ENCODE data around the gene C1QTNF8. TPM values are rescaled to one million over a fixed set of nuclear protein-coding genes. Genes with fewer than 3 reads are reported as not detected.

The C1QTNF8 gene
- total and polyA plus RNA-seq, 4 donors = not detected

DNA sequence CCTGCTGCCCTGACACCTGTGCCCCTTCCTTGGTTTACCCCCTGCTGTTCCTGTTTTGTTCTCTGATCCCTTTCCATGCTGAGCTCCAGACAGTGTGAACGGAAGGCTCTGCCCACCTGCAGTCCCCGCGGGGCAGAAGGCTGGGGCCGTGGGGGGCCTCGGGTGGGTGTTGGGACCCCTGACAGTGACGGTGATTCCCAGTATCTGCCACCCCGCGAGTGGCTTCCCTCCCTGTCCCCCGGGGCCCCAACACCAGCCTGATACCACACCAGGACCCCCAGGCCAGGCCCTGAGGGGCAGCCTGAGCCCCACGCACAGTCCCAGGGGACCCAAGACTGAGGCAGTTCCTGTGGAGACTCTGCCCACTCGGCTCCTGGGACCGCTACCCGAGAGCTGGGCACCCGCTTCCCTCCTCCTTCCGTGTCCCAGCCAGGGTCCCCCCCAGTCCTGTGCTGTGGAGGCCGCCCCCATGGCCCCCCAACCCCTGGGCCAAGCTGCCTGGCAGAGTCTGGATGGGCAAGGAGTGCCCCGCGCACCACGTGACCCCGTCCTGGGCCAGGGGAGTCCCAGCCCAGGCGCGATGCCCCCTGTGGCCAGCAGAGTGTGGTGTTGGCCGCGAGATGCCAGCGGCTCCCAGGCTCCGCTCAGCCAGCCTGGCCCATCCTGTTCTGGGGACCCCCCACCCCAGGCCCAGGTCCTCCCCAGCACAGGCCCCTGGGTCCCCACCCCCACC, 10.0 kb upstream of the C1QTNF8 start:
- Histone ChIP-seq H3K4me1 (ENCODE audit: control insufficient read depth in 4 of 4, insufficient read depth in 4 of 4, low read length in 3 of 4) (peaks cover 3 to 18% (median 10%) of the 10 kb centered on the region in 4 donors), H3K36me3 (ENCODE audit: control insufficient read depth in 4 of 4, insufficient read depth in 3 of 4, low read depth in 1 of 4, low read length in 3 of 4) (no peaks in the 10 kb centered on the region), H3K27me3 (ENCODE audit: control insufficient read depth in 4 of 4, insufficient read depth in 4 of 4, low read length in 3 of 4) (peaks cover 0 to 6% (median 1%) of the 10 kb centered on the region in 4 donors), H3K4me3 (ENCODE audit: low read depth in 1 of 3, low read length in 3 of 3) (no peak overlapping the region), H3K27ac (ENCODE audit: low read depth in 1 of 2, low read length in 2 of 2) (no peak overlapping the region), H3K9me3 (ENCODE audit: control insufficient read depth in 4 of 4, low read length in 3 of 4) (no peaks in the 10 kb centered on the region), H3K9ac (ENCODE audit: low read depth in 1 of 2, low read length in 2 of 2) (no peak overlapping the region)
- TF ChIP-seq, protein P1, sequence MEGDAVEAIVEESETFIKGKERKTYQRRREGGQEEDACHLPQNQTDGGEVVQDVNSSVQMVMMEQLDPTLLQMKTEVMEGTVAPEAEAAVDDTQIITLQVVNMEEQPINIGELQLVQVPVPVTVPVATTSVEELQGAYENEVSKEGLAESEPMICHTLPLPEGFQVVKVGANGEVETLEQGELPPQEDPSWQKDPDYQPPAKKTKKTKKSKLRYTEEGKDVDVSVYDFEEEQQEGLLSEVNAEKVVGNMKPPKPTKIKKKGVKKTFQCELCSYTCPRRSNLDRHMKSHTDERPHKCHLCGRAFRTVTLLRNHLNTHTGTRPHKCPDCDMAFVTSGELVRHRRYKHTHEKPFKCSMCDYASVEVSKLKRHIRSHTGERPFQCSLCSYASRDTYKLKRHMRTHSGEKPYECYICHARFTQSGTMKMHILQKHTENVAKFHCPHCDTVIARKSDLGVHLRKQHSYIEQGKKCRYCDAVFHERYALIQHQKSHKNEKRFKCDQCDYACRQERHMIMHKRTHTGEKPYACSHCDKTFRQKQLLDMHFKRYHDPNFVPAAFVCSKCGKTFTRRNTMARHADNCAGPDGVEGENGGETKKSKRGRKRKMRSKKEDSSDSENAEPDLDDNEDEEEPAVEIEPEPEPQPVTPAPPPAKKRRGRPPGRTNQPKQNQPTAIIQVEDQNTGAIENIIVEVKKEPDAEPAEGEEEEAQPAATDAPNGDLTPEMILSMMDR (IDR thresholded peaks at IDR 0.05; ENCODE audit: low read depth, low read length, missing input control) = peak; percentile 93
- TF ChIP-seq, protein P2, sequence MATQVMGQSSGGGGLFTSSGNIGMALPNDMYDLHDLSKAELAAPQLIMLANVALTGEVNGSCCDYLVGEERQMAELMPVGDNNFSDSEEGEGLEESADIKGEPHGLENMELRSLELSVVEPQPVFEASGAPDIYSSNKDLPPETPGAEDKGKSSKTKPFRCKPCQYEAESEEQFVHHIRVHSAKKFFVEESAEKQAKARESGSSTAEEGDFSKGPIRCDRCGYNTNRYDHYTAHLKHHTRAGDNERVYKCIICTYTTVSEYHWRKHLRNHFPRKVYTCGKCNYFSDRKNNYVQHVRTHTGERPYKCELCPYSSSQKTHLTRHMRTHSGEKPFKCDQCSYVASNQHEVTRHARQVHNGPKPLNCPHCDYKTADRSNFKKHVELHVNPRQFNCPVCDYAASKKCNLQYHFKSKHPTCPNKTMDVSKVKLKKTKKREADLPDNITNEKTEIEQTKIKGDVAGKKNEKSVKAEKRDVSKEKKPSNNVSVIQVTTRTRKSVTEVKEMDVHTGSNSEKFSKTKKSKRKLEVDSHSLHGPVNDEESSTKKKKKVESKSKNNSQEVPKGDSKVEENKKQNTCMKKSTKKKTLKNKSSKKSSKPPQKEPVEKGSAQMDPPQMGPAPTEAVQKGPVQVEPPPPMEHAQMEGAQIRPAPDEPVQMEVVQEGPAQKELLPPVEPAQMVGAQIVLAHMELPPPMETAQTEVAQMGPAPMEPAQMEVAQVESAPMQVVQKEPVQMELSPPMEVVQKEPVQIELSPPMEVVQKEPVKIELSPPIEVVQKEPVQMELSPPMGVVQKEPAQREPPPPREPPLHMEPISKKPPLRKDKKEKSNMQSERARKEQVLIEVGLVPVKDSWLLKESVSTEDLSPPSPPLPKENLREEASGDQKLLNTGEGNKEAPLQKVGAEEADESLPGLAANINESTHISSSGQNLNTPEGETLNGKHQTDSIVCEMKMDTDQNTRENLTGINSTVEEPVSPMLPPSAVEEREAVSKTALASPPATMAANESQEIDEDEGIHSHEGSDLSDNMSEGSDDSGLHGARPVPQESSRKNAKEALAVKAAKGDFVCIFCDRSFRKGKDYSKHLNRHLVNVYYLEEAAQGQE (IDR thresholded peaks at IDR 0.05) = no peak
- TF ChIP-seq HNF4G (IDR thresholded peaks at IDR 0.05) (no peak), SP1 (IDR thresholded peaks at IDR 0.05) (no peak), RAD21 (IDR thresholded peaks at IDR 0.05) (peak; percentile 77 to 87), FOXA1 (IDR thresholded peaks at IDR 0.05) (no peak)
- TF ChIP-seq, protein P3, sequence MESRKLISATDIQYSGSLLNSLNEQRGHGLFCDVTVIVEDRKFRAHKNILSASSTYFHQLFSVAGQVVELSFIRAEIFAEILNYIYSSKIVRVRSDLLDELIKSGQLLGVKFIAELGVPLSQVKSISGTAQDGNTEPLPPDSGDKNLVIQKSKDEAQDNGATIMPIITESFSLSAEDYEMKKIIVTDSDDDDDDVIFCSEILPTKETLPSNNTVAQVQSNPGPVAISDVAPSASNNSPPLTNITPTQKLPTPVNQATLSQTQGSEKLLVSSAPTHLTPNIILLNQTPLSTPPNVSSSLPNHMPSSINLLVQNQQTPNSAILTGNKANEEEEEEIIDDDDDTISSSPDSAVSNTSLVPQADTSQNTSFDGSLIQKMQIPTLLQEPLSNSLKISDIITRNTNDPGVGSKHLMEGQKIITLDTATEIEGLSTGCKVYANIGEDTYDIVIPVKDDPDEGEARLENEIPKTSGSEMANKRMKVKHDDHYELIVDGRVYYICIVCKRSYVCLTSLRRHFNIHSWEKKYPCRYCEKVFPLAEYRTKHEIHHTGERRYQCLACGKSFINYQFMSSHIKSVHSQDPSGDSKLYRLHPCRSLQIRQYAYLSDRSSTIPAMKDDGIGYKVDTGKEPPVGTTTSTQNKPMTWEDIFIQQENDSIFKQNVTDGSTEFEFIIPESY (IDR thresholded peaks at IDR 0.05) = no peak
- WGBS = 28% methylated on average over 26 of the region's 26 CpGs
- DNase-seq (ENCODE audit: low spot score) = peak; percentile 57

DNA sequence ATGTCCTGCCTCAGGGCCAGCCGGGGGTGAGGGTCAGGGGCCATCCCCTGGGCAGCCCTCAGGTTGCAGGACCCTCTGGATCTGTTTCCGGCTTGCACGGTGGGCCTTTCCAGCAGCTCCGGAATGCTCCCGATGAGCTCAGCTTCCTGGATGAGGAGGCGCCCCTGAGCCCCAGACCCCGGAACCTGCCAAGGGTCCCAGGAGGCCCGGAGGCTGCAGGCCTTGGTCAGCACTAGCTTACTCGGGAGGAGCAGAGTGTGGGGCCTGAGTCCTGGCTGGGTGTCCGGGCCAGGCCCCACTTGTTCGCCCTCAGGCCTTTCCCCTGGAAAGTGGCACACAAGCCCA, 7.6 kb upstream of the C1QTNF8 start:
- H3K27me3 ChIP-seq (ENCODE audit: control insufficient read depth in 4 of 4, insufficient read depth in 4 of 4, low read length in 3 of 4) = peaks cover 0 to 6% (median 1%) of the 10 kb centered on the region in 4 donors
- DNase-seq (ENCODE audit: low spot score) = no peak
- WGBS = 45% methylated on average over 11 of the region's 11 CpGs

More for the DNA sequence above, 7.6 kb upstream of the C1QTNF8 start:
- Histone ChIP-seq H3K36me3 (ENCODE audit: control insufficient read depth in 4 of 4, insufficient read depth in 3 of 4, low read depth in 1 of 4, low read length in 3 of 4) (no peaks in the 10 kb centered on the region), H3K9me3 (ENCODE audit: control insufficient read depth in 4 of 4, low read length in 3 of 4) (no peaks in the 10 kb centered on the region), H3K27ac (ENCODE audit: low read depth in 1 of 2, low read length in 2 of 2) (no peak overlapping the region), H3K4me1 (ENCODE audit: control insufficient read depth in 4 of 4, insufficient read depth in 4 of 4, low read length in 3 of 4) (peaks cover 0 to 10% (median 4%) of the 10 kb centered on the region in 4 donors), H3K4me3 (ENCODE audit: low read depth in 1 of 3, low read length in 3 of 3) (no peak overlapping the region), H3K9ac (ENCODE audit: low read depth in 1 of 2, low read length in 2 of 2) (no peak overlapping the region)
- TF ChIP-seq, protein P1 (IDR thresholded peaks at IDR 0.05; ENCODE audit: low read depth, low read length, missing input control) = no peak
- no peak for TF ChIP-seq HNF4G (IDR thresholded peaks at IDR 0.05)
- TF ChIP-seq FOXA2 (IDR thresholded peaks at IDR 0.05) = no peak
- TF ChIP-seq, protein P2 (IDR thresholded peaks at IDR 0.05) = no peak
- TF ChIP-seq FOXA1 (IDR thresholded peaks at IDR 0.05) = no peak
- TF ChIP-seq, protein P3 (IDR thresholded peaks at IDR 0.05) = no peak
- TF ChIP-seq GABPA (IDR thresholded peaks at IDR 0.05 in 1 of 2, conservative IDR thresholded peaks at IDR 0.05 in 1 of 2) = no peak
- TF ChIP-seq SP1 (IDR thresholded peaks at IDR 0.05) = no peak
- no peak for TF ChIP-seq TAF1 (conservative IDR thresholded peaks at IDR 0.05)
- TF ChIP-seq, protein P4, sequence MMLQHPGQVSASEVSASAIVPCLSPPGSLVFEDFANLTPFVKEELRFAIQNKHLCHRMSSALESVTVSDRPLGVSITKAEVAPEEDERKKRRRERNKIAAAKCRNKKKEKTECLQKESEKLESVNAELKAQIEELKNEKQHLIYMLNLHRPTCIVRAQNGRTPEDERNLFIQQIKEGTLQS (IDR thresholded peaks at IDR 0.05) = no peak
- TF ChIP-seq EGR1 (IDR thresholded peaks at IDR 0.05; ENCODE audit: low read depth in 2 of 2) = no peak
- TF ChIP-seq HNF4A (conservative IDR thresholded peaks at IDR 0.05) = no peak

Measured in liver (tissue), 9 donors.